Hippocampal formation (tissue), 2 donors: ENCODE data around the gene FAM89B.
A peak's percentile ranks its signal among the peaks of the same experiment; 100 is the strongest.

Source experiments
- DNase-seq, 2 donors: peaks; one replicate each; lab custom pipeline; 2025; lab: John Stamatoyannopoulos, UW

Gene FAM89B

DNA sequence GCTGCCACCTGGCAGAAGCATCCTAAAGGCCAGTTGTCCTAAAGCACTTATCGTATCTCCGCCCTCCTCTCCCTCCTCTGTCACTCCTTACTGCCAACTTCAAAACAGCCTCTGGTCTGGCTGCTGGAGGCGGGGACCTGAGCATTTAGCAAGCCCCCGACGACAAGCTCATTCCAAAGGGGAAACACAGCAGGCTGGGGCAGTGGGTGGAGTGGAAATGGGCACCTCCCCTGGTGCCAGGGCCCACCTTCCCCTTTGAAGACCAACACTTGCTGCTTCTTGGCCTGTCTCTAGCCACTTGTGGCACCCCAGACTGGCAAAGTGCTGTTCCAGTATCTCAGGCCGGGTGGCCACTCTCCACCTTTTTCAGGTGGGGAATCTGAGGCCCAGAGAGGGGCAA is 38.1 kb downstream of the FAM89B start:
- no peak for DNase-seq

DNA sequence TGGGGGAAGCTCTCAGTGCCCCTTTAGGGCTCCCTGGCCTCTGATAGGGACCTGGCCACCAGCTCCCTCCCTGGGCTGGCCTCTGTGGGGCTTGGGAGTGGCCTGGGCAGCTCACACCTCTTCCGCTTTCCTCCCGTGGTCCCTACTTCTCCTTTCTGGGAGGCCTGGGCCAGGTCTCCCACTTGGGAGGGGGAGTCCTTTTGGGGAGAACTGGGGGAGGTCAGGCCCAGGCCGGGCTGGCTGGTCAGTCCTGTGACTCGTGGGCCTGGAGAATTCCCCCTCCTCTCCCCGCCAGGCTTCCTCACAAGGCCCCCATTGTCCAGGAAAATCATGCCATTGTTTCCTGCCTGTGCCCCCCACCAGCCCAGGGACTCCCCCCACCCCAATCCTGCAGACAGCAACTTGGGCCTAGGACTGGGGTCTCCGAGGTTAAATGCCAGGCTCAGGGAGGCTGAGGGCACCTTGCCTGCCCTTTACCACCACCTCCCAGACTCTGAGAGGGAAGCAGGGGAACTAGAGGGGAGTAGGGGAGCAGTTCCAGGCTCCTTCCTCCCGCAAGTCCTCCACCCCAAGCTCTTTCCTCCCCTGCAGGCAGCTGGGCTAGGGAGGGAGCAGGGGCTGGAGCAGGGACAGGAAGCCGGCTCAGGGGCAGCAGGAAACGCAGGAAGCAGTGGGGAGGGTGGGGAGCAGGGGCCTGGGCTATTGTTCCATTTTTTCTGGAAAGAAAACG is 38.9 kb downstream of the FAM89B start:
- DNase-seq: peak; percentile 84 to 85

DNA sequence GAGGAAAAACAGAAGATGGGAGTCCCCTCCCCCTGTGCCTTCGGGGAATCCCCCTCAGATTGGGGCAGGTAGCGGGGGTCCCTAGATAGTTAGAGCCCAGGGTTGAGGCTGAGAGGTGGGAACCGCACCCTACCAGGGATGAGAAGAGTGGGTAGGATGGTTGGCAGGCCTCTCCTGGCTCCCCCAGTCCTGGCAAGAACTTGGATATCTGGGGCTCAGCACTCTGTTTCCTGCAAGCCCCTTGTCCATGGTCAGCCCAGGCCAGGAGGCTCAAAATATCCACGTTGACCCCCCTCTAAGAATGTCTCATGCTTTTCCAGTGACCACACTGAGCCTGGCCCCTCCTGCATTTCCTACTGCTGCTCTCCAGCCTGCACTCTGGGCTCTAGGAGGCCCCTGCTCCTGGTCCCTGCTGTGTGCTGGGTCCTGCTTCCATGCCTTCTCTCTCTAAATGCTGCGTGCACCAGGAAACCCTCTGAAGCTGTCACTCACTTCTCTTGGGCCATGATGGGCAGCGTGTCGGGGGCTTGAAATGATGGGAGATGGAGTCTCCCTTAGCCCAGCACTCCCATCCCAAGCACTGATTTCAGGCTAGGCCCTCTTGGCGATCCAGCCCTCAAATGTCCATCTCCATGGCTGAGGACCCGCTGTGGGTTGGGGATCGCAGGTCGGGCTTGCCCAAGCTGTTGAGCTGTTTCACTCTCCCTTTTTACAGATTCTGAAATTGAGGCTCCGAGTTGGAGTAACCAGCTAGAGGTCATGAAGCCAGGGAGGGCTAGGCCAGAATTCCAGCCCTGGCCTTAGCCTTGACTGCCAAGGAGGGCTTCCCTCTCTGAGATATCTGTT is 39.6 kb downstream of the FAM89B start:
- peak in 1 of 2 donors; percentile 40 for DNase-seq

DNA sequence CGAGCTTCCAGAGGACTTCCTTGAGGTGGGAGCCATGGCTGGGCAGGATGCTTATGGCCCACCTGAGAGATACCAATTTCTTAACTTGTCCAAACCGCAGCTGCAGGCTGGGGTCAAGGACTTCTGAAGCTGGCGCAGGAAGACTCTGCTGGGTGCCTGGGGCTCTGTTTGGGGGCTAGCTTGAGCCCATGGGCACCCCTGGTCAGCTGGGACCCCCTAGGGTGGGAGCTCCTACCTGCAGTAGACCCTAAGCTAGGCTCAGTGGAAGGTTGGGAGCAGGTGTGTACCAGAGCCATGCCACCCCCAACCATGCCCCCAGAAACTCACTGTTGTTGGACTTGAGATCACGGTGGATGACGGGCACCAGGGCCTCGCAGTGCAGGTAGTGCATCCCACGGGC is 40.4 kb downstream of the FAM89B start:
- no peak for DNase-seq

DNA sequence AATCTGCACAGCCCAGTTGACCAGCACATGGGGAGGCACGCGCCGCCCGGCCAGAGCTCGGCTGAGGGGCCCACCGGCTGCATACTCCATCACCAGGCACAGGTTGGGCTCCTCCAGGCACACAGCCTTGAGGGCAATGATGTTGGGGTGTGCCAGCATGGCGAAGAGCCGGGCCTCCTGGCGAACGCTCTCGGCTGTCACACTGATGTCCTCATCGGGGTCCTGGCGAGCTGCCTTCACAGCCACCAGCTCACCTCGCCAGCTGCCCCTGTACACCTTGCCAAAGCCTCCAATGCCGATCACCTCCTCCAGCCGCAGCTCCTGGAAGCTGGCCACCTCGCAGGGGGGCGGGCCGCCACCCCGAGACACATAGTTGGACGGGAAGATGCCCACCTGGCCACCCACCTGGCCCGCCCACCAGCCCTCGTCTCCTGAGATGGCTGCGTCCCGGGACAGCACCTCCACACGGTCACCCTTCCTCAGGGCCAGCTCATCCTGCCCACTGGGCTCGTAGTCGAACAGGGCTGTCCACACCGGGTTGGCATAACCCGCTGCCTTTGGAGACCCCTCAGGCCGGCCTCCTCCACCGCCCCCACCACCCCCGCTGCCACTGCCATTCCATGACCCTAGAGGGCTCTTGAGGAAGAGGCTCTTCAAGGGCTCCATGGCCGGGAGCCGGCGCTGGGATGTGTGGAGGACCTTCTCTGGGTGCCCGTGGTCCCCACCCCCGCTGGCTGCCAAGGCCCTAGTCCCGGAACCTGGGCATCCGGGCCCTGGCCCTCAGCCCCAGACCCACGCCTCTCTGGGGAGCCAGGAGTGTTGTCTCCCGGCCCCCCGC is 41.0 kb downstream of the FAM89B start:
- no peak for DNase-seq

DNA sequence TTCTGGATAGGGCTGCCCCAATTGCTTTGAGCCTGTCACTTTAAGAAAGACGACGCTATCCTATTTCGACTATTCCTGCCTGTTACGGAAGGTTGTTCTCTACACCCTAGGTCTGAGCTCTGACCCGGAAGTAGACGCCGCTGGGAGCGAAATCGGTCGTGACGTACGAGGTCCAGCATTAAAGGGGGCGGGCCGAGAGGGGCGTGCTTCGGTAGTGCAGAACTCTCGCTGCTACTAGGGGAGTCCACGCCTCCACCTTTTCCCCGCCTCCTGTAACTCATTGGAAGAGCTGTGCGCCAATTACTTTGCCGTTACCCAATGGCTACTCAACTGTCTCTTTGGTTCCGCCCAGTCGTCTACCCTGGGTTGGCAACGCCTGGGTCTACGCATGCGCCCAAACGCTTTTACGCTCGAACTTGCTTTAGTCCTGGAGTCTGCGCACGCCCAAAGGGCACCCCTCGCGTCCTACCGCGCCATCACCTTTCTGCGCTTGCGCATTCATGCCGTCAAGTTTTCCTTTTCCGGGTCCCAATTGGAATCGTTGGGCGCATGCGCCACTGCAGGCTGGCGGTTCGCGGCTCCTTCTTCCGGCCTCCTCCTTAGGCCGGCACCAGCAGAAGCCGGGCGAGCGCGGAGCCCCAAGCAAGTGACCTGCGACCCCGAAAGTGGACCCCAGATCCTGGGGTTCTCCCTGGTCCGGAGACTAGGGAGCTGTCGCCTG is 43.1 kb downstream of the FAM89B start, which contains the start of gene PCNX3:
Gene PCNX3 (plus strand): TSS at position 548 of the 721 bp plus-strand sequence. CDS start 536 bp downstream, outside the sequence.
- DNase-seq: peak; percentile 99 to 100

DNA sequence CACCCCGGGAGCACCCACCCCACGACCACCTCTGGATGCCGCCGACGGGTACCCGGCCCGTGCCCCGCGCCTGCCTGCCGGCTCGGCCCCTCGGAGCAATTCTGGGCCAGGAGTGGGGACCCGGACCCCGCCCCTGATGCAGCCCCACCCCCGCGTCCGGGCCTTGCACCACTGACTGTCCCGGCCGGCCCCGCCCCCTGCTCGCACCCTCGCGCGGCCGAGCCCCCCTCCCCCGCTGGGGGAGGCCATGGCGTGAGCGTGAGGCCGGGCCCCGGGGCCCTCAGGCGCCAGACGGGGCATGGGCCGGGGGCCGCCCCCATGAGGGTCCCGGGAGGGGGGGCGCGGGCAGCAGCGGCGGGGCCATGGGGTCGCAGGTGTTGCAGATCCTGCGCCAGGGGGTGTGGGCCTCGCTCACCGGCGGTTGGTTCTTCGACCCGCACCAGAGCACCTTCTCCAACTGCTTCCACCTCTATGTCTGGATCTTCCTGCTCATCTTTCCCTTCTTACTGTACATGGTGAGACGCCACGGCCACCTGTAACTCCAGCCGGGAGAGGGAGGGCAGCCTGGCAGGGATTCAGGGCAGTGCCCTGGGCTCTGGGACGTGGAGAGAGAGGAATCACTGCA is 43.7 kb downstream of the FAM89B start:
- DNase-seq: no peak

DNA sequence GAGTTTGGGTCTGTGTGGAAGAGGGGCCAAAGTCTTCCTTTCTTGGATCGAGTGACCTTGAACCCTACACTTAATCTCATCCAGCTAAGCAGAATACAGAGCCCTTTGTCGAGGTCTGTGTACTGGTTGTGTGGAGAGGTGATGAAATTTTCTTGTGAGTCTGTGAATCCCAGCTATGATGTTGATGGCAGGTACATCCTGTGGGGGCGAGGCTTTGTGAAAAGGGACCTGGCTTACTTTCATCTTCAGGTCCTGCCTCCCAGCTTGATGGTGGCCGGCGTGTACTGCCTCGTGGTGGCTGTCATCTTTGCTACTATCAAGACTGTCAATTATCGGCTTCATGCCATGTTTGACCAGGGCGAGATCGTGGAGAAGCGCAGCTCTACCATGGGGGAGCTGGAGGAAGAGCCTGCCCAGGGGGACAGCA is 44.2 kb downstream of the FAM89B start:
- no peak for DNase-seq

DNA sequence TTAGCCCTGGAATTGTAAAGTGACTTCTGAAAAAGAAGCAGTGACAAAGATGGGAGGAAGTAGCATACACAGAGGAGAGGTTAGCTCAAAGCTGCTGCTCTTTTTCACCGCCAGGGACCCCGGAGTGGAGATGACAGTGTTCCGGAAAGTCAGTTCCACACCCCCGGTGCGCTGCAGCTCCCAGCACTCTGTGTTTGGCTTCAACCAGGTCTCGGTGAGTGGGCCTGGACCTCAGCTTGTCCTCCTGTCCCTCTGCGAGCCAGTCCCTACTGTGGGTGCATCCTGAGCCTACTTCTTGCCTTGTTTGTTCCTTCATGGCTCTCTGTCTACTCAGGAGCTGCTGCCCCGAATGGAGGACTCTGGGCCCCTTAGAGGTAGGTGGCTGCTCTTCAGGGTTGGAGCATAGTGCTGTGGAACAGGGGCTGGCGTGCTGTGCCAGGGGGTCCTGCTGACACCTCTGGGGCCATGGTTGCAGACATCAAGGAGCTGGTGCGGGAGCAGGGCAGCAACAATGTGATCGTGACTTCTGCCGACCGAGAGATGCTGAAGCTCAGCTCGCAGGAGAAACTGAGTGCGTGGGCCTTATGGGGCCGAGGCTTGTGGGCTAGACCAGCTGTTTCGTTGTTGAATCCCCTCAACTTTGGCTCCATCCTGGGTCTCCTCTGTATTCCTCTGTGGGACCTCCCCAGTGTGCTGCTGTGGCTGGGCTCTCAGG is 45.0 kb downstream of the FAM89B start:
- no peak for DNase-seq

DNA sequence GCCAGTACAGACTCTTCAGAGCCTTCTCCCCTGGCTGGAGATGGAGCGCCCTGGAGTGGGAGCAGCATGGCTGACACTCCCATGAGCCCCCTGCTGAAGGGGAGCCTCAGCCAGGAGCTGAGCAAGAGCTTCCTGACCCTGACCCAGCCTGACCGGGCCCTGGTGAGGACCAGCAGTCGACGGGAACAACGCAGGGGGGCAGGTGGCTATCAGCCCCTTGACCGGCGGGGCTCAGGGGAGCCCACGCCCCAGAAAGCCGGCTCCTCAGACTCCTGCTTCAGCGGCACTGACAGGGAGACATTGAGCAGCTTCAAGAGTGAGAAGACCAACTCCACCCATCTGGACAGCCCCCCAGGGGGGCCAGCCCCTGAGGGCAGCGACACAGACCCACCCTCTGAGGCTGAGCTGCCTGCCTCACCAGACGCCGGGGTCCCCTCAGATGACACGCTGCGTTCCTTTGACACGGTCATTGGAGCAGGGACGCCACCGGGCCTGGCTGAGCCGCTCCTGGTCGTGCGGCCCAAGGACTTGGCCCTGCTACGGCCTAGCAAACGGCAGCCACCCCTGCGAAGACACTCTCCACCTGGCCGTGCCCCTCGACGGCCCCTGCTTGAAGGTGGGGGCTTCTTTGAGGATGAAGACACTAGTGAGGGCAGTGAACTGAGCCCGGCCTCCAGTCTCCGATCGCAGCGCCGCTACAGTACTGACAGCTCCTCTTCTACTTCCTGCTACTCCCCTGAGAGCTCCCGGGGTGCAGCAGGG is 45.8 kb downstream of the FAM89B start:
- DNase-seq: no peak

DNA sequence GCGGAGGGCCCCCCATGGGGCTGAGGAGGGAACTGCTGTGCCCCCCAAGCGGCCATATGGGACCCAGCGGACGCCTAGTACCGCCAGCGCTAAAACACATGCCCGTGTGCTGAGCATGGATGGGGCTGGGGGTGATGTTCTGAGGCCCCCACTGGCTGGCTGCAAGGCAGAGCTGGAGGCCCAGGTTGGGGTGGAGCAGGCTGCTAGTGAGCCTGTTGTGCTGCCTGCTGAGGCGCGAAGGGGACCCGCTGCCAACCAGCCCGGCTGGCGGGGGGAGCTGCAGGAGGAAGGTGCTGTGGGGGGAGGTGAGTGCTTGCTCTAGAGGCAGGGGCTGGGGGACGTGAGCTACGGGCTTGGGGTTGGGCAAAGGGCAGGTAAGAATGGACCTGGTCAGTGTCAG is 46.4 kb downstream of the FAM89B start:
- no peak for DNase-seq

DNA sequence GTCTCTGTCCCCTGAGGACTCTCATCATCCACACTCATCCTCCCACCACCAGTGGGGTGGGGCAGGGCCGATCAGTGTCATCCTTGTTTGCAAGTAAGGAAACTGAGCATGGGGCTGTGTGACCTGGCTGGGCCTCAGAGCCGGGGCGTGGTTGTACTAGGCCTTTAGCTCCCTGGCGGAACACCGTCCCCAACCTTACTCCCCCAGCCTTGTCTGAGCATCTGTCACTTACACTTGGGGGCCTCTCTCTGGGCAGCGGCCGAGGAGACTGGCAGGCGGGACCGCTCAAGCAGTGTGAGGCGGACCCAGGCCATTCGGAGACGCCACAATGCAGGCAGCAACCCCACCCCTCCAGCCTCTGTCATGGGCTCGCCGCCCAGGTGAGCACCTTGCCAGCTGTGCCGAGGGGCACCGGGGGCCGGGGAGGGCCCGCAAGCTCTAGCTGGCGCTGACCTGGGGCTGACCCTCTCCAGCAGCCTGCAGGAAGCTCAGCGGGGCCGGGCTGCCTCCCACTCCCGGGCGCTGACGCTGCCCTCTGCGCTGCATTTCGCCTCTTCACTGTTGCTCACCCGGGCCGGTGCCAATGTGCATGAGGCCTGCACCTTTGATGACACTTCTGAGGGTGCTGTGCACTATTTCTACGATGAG is 47.1 kb downstream of the FAM89B start:
- no peak for DNase-seq

DNA sequence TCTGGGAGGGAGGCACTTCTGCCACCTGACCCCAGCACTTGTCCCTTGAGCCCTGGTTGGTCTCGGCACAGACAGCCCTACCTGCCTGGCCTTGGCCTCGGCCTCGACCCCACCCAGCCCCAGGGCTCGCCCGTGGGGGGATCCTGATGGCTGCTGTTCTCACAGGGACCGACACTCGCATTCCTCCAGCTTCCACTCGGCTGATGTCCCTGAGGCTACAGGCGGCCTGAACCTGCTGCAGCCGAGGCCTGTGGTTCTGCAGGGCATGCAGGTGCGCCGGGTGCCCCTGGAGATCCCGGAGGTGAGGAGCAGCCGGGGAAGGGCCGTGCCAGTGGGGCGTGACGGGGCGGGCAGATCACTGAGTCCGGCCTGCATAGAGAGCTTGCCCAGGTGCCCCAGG is 48.3 kb downstream of the FAM89B start:
- DNase-seq: no peak

DNA sequence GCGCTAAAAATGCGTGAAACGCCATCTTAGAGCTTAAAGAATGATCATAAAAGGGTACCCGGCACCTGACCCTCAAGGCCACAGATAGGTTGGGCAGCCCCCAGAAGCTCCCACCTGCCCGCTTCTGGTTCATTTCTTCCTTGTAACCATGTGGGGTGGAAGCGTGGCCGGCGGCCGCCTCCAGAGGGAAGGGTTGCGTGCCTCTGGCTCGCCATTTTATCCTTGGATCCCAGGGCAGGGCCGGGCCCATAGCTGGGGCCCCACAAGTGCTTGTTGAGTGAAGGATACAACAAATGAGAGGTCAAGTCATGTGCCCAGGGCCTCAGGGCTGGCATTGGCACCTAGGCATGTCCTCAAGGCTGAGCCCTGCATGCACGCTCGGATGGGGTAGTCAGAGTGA is 49.1 kb downstream of the FAM89B start:
- DNase-seq: no peak

DNA sequence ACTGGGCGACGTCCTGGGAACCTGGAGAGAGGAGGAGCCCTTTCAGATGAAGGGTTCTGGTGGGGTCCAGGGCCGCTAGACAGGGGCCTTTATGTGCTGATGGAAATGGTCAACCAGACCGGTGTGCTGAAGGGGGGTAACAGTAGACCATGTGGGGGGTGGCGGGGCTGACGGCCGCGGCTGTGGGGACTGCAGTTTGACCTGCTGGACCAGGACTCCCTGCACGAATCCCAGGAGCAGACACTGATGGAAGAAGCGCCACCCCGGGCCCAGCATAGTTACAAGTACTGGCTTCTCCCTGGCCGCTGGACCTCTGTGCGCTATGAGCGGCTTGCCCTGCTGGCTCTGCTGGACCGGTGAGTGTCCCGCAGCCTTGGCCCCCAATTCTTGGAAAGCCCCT is 49.7 kb downstream of the FAM89B start:
- no peak for DNase-seq

DNA sequence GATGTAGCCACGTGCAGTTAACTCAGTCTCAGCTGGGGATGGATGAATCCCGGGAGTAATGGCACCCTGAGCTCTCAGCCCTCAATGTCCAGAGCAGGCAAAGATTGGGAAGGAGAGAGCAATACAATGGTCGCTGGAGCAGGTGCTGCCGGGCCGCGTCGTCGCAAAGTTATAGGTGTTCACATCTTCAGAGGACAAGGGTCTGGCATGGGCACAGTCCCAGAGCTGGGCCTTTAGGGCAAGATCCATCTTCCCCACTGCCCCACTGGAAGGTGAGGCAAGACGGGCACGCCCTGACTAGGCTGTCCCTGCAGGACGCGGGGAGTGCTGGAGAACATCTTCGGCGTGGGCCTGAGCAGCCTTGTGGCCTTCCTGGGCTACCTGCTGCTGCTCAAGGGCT is 50.8 kb downstream of the FAM89B start:
- DNase-seq: no peak
